NCI-H2081 treated with DMSO at 0.1 percent for 48 hours (cell line): Measurements from ENCODE around the gene OPN1MW3.
"Not testable (repeated sequence)": the region's sequence is repeated elsewhere in the genome, so short reads cannot be mapped to it uniquely, and the experiment has no call there.

ENCODE experiments used
- DNase-seq: peaks from one replicate; lab custom pipeline; 2025; lab: John Stamatoyannopoulos, UW

The OPN1MW3 gene

DNA sequence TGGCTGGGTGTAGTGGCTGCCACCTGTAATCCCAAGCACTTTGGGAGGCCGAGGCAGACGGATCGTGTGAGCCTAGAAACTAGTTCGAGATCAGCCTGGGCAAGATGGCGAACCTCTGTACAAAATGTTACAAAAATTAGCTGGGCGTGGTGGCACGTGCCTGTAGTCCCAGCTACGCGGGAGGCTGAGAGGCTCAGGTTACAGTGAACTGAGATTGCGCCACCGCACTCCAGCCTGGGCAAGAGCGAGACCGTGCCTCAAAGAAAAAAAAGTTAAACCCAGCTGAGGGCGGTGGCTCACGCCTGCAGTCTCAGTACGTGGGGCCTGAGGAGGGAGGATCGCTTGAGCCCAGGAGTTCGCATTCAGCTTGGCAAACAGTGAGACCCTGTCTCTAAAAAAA, 39.3 kb downstream of the OPN1MW3 start:
- no peak for DNase-seq

DNA sequence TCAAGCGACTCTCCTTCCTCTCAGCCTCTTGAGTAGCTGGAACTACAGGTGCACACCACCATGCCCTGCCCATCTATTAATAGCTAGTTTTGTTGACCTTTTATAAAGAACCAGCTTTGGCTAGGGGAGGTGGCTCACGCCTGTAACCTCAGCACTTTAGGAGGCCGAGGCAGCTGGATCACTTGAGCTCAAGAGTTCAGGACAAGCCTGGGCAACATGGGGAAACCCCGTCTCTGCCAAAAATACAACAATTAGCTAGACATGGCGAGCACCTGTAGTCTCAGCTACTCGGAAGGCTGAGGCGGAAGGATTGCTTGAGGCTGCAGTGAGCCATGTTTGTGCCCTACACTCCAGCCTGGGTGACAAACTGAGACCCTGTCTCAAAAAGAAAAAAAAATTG, 40.9 kb downstream of the OPN1MW3 start:
- DNase-seq, result no peak

DNA sequence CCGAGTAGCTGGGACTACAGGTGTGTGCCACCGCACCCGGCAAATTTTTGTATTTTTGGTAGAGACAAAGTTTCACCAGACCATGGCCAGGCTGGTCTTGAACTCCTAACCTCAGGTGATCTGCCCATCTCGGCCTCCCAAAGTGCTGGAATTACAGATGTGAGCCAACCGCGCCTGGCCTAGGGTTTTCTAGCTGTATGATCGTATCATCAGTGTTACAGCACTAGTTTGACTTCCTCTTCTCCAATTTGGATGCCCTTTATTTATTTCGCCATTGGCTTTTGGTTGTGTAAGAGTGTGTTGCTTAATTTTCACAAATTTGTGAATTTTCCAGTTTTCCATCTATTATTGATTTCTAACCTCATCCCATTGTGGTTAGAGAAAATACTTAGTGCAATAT, 43.4 kb downstream of the OPN1MW3 start:
- DNase-seq, result no peak

DNA sequence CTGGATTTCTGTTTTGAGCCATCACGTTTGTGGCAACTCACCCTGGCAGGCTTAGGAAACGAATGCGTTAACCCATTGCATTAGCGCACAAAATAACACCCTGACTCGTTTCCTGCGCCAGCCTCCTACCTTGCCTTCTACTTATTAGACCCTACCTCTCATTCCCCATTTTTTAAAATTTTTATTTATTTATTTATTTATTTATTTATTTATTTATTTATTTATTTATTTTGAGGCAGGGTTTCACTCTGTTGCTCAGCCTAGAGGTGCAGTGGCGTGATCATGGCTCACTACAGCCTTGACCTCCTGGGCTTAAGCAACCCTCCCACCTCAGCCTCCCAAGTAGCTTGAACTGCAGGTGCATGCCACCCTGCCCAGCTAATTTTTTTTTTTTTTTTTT, 45.6 kb downstream of the OPN1MW3 start:
- not testable (repeated sequence) for DNase-seq

DNA sequence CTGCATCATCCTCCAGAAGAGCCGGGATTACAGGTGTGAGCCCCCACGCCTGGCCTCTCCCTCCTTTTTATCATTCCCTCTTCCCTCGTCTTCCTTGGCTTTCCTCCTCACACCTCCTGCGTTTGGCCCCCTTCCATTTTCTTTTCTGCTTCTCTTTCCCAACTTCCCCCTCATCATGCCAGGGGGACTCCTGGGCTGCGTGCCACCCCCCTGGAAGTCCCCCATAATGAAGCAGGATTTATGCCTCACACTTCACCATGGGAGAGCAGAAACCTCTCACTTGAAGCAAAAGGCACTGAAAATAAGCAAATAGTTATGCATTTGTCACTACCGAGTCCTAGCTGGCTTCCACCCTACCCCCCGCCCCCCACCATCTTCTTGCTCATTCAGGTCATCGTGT, 46.1 kb downstream of the OPN1MW3 start:
- no peak for DNase-seq

DNA sequence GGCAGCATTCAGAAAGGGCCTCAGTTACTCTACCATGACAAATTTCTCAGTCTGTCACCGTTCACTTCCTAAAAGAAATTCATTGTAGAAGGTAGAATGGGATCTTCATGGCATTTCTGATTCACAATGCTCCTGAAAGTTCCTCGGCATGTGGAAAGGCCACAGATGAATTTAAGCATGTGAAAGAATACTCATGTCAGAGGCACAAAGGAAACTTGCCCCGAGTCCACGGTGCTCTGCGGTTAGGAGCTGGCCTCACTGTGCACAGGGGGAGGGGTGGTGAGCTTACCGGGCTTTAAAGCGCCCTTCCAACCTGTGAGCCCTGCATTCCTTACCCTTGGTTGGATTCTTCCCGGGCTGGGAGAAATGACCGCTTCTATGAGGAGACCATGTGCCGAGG, 47.5 kb downstream of the OPN1MW3 start:
- no peak for DNase-seq

DNA sequence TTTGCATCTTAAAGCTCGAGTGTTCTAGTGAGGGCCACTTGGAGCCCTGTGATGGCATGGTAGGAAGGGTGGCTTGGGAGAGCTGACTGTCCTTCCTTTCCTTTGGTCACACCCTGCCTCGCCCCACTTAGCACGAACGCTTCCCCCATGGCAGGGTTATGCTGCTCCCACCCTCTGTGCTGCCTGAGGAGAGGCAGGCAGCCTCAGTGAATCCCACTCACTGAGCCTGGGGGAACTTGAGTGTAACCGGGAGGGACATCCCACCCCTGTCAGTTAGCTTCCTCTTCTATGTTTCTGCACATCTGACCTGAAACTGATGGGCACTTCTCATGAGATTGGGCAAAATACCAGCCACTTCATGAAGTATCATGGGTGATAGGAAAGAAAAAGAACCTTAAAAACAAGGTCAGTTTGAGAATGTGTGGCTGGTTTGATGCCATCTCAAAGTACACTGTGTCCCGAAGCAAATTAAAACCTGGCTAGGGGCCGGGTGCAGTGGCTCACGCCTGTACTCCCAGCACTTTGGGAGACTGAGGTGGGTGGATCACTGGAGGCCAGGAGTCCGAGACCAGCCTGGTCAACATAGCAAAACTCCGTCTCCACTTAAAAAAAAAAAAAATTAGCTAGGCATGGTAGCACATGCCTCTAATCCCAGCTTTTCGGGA, 48.3 kb downstream of the OPN1MW3 start:
- DNase-seq, result no peak

DNA sequence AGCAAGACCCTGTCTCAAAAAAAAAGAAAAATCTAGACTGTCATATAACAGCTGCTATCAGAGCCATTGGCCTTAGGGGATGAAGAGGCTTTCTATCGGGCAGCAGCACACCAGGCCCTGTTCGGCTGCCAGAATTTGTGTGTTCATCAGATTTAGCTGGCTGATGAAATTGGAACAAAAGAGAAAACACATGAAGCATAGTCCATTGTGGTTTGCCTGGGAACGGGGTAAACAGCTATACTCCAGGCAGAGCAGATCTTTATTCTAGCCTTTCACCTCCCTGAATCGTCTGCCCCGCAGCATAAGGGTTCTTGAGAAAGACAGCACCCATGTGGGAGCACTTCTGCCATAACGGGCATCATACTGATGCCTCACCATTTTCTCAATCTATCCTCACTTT, 49.8 kb downstream of the OPN1MW3 start:
- no peak for DNase-seq

DNA sequence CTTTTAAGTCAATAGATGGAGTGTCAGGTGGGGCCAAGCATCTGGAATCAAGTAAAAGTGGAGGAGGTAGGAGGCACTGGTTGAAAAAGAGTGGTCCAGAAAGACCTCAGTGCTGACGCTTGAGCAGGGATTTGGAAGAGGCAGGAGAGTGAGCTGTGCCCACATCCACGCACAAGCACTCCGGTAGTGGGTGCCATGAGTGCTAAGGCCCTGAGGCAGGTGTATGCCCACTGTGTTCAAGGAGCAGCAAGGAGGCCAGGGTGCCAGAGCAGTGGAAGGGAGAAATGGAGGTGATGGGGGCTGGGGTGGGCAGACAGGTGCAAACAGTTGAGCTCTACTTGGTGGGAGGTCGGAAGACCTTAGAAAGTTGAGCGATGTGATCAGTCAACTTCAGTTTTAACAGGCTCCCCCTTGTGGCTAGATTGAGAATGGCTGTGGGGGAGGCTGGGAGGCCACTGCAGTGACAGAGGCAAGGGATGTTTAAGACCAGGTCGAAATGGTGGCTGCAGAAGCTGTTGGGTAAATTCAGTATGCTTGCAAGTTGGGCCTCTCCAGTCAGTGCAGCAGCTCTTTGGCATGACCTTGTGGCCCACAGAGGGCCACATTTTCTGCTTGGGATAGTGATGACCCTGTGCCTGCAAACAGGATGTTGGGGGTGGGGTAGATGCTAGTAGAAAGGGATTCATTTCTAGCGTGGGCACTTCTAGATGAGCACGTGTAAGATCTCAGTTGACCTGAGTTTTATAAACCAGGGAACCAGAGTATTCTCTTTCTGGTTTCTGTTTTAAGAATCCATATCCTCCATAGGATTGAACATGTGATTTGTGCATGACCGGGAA, 50.9 kb downstream of the OPN1MW3 start:
- DNase-seq, result no peak

DNA sequence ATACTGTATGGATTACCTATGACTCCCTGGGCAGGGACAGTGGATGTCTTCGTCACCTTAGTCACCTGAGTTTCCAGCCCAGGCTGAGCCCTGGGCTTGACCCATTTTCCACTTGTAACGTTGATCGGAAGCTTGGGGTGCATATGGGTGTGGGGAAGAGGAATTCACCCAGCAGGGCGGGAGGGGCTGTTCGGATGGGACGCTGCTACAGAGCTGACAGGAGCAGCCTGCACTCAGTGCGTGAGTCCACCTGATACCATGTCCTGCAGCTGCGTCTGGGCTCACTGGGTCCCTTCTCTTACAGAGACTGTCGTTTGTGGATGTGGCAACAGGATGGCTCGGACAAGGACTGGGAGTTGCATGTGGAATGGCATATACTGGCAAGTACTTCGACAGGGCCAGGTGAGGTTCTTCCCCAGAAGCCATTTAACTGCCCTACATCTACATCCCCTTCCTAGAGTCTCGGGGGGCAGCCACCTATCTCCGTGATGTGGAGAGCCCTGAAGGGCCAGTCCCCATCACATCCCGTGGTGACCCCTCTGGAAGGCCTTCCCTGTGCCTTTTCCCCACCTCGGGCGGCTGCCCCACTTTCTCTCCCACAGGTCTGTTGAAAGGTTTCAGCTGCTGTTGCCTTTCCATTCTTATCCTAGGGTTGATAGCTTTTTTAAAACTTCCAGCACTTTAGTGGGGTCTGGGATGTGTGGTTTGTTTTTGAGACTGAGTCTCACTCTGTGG, 51.8 kb downstream of the OPN1MW3 start:
- no peak for DNase-seq

DNA sequence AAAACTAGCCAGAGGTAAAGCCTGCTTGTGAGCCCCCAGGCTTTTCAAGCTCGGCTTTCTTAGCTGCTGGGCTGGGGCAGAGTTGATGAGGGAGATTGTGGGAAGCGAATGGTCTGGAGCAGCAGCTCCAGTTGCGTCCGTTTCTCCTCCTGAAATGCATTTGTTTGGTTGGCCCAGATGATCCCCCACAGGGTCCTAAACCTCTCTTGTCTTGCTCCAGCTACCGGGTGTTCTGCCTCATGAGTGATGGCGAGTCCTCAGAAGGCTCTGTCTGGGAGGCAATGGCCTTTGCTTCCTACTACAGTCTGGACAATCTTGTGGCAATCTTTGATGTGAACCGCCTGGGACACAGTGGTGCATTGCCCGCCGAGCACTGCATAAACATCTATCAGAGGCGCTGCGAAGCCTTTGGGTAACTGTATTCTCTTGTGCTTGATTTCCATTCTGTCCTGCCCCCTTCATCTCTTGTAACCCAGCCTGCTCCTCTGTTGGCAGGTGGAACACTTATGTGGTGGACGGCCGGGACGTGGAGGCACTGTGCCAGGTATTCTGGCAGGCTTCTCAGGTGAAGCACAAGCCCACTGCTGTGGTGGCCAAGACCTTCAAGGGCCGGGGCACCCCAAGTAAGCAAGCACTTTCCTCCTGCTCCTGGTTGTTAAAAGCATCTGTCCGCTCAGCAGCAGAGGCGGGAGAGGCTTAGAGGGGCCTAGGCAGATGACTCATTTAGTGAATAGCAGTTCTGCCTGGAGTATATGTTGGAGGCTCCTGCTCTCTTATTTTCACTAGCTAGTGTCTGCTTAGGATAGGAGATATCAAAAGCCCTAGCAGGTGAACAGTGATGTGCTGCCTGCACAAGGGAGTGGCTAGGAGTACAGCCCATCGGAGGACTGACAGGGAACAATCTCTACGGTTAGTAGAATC, 53.5 kb downstream of the OPN1MW3 start:
- DNase-seq, result no peak

DNA sequence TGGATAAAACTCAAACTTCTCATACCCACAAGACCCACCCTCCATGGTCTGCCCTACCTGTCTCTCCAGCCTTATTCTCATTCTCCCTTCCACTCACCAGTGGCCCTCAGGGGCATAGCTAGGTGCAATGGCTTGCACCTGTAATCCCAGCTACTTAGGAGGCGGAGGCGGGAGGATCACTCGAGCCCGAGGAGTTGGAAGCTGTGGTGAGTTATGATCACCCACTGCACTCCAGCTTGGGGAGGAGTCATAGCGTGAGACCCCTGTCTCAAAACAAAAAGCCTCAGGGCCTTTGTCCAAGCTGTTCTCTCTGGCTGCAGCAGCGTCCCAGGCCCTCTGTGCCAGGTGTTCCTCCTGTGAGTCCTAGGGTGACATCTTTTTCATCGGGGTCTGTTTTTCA, 54.7 kb downstream of the OPN1MW3 start:
- DNase-seq, result no peak

DNA sequence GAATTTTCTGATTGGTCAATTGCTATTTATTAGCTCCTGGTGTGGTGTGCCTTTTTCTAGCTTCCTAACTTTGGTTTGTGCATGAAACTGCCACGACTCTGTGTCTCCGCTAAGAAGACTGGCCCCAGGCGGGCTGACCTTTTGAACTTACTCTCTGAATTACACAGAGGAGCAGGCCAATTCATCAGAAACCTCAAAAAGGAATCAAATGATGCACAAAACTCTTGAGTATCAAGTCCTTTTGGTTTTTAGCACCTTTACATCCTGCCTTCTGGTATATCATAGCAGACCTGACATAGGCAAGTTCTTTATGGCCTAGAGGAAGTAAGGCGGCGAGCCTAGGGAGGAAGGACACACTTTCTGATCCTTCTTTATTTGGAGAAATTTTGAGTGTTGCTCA, 55.8 kb downstream of the OPN1MW3 start:
- DNase-seq, result no peak

DNA sequence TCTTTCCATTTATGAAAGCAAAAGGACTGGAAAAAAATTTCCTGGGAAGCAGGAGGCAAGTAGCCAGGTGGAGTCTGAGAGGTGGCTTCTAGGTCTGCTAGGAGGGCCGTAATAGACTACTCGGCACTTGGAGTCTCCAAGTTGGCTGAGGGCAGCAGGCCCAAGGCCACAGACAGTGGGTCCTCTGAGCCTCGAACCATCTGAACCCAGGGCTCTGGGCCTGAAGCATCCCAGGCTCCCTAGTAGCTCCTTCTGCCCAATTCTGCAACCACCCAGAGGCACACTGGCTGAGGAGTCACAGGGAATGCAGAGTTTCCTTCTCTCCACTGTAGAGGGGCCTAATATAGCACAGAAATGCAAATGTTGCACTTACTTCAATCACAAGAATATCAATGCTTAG, 58.0 kb downstream of the OPN1MW3 start:
- no peak for DNase-seq

DNA sequence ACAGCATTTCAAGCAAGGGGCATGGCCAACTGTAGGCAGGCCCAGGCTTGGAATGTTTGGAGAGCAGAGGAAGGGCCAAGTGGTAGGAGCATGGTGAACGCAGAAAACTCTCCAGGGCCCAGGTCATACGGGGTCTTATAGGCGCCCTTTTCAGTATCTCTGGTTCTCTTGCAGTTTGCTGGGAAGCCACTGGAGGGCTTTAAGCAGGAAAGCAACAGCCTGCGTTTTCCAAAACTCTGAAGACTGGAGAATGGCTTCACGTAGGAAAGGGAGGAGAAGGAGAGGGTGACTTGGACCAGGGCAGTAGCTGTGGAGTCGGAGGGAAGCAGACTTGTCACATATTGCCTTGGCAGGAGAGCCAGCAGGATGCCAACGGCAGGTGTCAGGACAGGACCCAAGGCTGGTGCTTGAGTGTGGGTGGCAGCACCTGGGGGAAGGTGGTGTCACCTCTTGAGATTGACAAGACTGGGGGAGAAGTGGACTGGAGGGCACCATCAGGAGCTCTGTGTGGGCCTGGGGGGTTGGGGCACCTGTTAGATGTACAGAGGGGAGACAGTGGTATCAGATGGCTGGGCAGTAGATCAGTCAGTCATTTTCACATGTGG, 60.1 kb downstream of the OPN1MW3 start:
- no peak for DNase-seq

DNA sequence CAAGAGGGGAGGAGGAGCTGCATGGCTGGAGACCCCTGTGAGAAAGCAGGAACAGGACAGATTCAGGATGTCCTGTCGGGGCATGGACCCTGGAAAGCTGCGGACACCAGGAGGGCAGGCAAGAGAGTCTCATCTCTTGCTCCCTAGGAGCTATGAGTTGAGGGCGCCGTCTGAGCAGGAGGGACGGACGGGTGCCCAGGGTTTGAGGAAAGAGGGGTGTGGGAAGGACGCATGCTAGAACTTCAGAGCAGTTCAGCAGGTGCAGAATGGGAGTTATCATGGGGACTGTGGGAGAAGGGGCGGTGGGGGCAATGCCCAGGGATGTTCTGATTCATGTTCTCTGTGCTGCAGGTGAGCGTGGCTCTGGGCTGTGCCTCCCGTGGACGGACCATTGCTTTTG, 63.0 kb downstream of the OPN1MW3 start:
- no peak for DNase-seq
